Measurements from ENCODE around the gene ACAD9. TPM values are rescaled to one million over a fixed set of nuclear protein-coding genes. Genes with fewer than 3 reads are reported as not detected.
A peak's percentile ranks its signal among the peaks of the same experiment; 100 is the strongest.

The ACAD9 gene
- total and polyA plus RNA-seq, 9 of the 15 experiments (the other 6 are each of a cell fraction or from before 2014, with no cell fraction given), result 10.2 to 32.6 (median 22.8) TPM

DNA sequence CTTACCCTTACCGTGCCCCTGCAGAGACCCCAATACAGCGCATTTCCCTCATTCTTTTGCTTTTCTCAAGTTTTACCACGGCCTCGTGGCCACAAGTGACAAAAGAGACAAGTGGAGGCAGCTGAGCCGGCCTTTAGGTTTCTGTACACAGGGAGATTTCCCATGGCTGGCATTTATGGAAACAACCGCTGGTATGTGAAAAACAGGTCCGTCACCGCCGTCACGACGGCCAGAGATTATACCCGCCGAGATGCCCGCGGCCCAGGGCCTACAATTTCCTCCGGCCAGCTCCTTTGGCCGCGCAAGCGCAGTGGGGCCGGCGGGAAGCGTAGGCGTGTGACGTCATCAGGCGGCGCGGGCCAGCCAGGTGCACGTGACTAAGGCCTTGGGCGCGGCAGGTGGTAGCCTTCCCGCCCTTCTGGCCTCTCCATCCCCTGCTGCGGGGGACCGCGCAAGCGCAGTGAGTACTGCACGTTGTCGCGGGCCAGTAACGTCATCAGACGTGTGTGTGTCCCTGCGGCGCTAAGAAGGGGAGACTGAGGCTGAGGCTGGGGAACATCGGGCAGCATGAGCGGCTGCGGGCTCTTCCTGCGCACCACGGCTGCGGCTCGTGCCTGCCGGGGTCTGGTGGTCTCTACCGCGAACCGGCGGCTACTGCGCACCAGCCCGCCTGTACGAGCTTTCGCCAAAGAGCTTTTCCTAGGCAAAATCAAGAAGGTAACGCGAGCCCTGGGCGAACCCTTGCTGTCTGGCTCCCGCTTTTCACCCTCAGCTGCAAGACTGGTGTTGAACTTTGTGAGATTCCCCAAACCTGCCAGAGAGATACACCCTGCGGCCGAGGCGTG is at the start of gene ACAD9 (continued):
- TF ChIP-seq ETS2 (tag; IDR thresholded peaks at IDR 0.05; ENCODE audit: borderline replicate concordance, poor library complexity, severe bottlenecking), result no peak
- TF ChIP-seq, protein P1, sequence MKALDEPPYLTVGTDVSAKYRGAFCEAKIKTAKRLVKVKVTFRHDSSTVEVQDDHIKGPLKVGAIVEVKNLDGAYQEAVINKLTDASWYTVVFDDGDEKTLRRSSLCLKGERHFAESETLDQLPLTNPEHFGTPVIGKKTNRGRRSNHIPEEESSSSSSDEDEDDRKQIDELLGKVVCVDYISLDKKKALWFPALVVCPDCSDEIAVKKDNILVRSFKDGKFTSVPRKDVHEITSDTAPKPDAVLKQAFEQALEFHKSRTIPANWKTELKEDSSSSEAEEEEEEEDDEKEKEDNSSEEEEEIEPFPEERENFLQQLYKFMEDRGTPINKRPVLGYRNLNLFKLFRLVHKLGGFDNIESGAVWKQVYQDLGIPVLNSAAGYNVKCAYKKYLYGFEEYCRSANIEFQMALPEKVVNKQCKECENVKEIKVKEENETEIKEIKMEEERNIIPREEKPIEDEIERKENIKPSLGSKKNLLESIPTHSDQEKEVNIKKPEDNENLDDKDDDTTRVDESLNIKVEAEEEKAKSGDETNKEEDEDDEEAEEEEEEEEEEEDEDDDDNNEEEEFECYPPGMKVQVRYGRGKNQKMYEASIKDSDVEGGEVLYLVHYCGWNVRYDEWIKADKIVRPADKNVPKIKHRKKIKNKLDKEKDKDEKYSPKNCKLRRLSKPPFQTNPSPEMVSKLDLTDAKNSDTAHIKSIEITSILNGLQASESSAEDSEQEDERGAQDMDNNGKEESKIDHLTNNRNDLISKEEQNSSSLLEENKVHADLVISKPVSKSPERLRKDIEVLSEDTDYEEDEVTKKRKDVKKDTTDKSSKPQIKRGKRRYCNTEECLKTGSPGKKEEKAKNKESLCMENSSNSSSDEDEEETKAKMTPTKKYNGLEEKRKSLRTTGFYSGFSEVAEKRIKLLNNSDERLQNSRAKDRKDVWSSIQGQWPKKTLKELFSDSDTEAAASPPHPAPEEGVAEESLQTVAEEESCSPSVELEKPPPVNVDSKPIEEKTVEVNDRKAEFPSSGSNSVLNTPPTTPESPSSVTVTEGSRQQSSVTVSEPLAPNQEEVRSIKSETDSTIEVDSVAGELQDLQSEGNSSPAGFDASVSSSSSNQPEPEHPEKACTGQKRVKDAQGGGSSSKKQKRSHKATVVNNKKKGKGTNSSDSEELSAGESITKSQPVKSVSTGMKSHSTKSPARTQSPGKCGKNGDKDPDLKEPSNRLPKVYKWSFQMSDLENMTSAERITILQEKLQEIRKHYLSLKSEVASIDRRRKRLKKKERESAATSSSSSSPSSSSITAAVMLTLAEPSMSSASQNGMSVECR (CRISPR knock-in tag; IDR thresholded peaks at IDR 0.05), result peak; percentile 66; the same call in 1 of the 2 replicates
- TF ChIP-seq, protein P2, sequence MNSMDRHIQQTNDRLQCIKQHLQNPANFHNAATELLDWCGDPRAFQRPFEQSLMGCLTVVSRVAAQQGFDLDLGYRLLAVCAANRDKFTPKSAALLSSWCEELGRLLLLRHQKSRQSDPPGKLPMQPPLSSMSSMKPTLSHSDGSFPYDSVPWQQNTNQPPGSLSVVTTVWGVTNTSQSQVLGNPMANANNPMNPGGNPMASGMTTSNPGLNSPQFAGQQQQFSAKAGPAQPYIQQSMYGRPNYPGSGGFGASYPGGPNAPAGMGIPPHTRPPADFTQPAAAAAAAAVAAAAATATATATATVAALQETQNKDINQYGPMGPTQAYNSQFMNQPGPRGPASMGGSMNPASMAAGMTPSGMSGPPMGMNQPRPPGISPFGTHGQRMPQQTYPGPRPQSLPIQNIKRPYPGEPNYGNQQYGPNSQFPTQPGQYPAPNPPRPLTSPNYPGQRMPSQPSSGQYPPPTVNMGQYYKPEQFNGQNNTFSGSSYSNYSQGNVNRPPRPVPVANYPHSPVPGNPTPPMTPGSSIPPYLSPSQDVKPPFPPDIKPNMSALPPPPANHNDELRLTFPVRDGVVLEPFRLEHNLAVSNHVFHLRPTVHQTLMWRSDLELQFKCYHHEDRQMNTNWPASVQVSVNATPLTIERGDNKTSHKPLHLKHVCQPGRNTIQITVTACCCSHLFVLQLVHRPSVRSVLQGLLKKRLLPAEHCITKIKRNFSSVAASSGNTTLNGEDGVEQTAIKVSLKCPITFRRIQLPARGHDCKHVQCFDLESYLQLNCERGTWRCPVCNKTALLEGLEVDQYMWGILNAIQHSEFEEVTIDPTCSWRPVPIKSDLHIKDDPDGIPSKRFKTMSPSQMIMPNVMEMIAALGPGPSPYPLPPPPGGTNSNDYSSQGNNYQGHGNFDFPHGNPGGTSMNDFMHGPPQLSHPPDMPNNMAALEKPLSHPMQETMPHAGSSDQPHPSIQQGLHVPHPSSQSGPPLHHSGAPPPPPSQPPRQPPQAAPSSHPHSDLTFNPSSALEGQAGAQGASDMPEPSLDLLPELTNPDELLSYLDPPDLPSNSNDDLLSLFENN (IDR thresholded peaks at IDR 0.05; ENCODE audit: low read depth in 2 of 2, low read length in 2 of 2), result no peak
- no peak; the same call in 1 of the 2 replicates for TF ChIP-seq NCOR1 (IDR thresholded peaks at IDR 0.05)
- no peak for TF ChIP-seq MEF2A (IDR thresholded peaks at IDR 0.05; ENCODE audit: control insufficient read depth, low read depth, low read length)
- TF ChIP-seq, protein P3, sequence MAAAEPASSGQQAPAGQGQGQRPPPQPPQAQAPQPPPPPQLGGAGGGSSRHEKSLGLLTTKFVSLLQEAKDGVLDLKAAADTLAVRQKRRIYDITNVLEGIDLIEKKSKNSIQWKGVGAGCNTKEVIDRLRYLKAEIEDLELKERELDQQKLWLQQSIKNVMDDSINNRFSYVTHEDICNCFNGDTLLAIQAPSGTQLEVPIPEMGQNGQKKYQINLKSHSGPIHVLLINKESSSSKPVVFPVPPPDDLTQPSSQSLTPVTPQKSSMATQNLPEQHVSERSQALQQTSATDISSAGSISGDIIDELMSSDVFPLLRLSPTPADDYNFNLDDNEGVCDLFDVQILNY (CRISPR knock-in tag; IDR thresholded peaks at IDR 0.05), result peak; percentile 78; the same call in 1 of the 2 replicates
- no peak for TF ChIP-seq BRD4 (IDR thresholded peaks at IDR 0.05)
- no peak for TF ChIP-seq SMAD3 (CRISPR knock-in tag; conservative IDR thresholded peaks at IDR 0.05)
- peak; percentile 72; the same call in 1 of the 2 replicates for TF ChIP-seq RFX5 (IDR thresholded peaks at IDR 0.05; ENCODE audit: low read depth, low read length)
- TF ChIP-seq XRCC5 (IDR thresholded peaks at IDR 0.05; ENCODE audit: low read depth, low read length), result no peak
- TF ChIP-seq ADNP (tag; IDR thresholded peaks at IDR 0.05), result no peak
- TF ChIP-seq, protein P4, sequence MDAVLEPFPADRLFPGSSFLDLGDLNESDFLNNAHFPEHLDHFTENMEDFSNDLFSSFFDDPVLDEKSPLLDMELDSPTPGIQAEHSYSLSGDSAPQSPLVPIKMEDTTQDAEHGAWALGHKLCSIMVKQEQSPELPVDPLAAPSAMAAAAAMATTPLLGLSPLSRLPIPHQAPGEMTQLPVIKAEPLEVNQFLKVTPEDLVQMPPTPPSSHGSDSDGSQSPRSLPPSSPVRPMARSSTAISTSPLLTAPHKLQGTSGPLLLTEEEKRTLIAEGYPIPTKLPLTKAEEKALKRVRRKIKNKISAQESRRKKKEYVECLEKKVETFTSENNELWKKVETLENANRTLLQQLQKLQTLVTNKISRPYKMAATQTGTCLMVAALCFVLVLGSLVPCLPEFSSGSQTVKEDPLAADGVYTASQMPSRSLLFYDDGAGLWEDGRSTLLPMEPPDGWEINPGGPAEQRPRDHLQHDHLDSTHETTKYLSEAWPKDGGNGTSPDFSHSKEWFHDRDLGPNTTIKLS (IDR thresholded peaks at IDR 0.05; ENCODE audit: borderline replicate concordance, low read depth), result peak; percentile 70
- peak; percentile 41 for TF ChIP-seq TCF3 (CRISPR knock-in tag; IDR thresholded peaks at IDR 0.05)
- TF ChIP-seq ARID1B (IDR thresholded peaks at IDR 0.05), result no peak
- no peak for TF ChIP-seq CBX2 (IDR thresholded peaks at IDR 0.05; ENCODE audit: insufficient read depth, low read length, poor library complexity, severe bottlenecking)
- no peak for TF ChIP-seq HSF4 (CRISPR knock-in tag; IDR thresholded peaks at IDR 0.05; ENCODE audit: borderline replicate concordance)
